Measurements from ENCODE around the gene CAPZA2.

The CAPZA2 gene

DNA sequence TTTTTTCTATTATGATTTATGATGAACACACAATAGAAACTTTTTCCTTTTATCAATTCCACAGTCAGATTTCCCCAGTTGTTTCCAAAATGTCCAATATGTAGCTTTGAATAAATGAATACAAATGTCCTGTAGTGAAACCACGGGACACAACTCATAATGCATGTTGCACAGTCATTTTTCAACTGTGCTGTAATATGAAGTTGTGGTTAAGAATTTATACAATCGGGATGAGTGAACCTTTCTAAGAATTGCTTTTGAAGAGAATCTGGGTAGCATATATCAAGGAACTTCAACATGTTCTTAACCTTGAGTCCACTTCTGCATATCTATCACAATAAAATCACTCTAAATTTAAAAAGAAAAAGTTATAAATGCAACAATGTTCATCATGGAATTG lies 76.3 kb downstream of the CAPZA2 start:
- H3K4me3 ChIP-seq (ENCODE audit: low read depth, low read length) = no peak overlapping the region
- POLR2A ChIA-PET = no interaction called here
- TF ChIP-seq, protein P1, sequence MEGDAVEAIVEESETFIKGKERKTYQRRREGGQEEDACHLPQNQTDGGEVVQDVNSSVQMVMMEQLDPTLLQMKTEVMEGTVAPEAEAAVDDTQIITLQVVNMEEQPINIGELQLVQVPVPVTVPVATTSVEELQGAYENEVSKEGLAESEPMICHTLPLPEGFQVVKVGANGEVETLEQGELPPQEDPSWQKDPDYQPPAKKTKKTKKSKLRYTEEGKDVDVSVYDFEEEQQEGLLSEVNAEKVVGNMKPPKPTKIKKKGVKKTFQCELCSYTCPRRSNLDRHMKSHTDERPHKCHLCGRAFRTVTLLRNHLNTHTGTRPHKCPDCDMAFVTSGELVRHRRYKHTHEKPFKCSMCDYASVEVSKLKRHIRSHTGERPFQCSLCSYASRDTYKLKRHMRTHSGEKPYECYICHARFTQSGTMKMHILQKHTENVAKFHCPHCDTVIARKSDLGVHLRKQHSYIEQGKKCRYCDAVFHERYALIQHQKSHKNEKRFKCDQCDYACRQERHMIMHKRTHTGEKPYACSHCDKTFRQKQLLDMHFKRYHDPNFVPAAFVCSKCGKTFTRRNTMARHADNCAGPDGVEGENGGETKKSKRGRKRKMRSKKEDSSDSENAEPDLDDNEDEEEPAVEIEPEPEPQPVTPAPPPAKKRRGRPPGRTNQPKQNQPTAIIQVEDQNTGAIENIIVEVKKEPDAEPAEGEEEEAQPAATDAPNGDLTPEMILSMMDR (IDR thresholded peaks at IDR 0.05; ENCODE audit: insufficient read depth, low read length, missing control alignments) = no peak
- no peak for DNase-seq (ENCODE audit: low read depth, low spot score)
- CTCF ChIA-PET = interaction anchor here (1.0 to 5.0 kb wide), 2 partner anchors 8 to 189 kb away, joined by 5 to 31 read pairs; no protein-coding TSS in a partner anchor

DNA sequence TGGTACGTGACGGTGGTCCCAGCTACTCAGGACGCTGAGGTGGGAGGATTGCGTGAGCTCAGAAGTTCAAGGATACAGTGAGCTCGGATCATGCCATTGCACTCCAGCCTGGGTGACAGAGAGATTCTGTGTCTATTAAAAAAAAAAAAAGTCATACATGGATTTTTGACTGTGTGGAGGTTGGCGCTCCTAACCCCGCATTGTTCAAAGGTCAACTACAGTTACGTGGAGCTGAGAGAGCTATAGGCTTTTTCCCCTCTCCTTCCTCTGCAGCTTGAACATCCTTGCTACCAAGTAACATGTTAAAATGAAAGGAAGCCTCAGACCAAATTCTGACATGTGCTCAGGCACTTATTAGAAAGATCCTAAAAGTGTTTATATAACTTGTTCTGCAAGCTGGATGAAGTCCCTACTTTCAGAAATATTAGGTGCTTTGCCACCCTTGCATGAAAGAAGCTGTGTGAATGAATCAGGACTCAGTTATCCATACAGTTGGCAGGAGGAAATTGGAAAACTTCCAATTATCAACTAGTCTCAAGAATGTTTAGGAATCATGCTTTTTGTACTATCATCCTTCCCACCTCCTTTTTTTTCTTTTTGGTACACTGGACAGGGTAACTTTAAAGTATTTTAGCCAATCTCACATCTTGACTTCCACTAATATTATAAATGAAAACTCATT lies 78.4 kb downstream of the CAPZA2 start:
- CTCF ChIA-PET = interaction anchor here (0.9 to 5.0 kb wide), 4 partner anchors 8 to 187 kb away, joined by 3 to 31 read pairs (median 4); no protein-coding TSS in a partner anchor
- POLR2A ChIA-PET = interaction anchor here (1.1 kb wide), 1 partner anchor 13 kb away, joined by 3 read pairs; no protein-coding TSS in a partner anchor
- H3K4me3 ChIP-seq (ENCODE audit: low read depth, low read length) = no peak overlapping the region
- TF ChIP-seq, protein P1 (IDR thresholded peaks at IDR 0.05; ENCODE audit: insufficient read depth, low read length, missing control alignments) = no peak
- no peak for DNase-seq (ENCODE audit: low read depth, low spot score)

DNA sequence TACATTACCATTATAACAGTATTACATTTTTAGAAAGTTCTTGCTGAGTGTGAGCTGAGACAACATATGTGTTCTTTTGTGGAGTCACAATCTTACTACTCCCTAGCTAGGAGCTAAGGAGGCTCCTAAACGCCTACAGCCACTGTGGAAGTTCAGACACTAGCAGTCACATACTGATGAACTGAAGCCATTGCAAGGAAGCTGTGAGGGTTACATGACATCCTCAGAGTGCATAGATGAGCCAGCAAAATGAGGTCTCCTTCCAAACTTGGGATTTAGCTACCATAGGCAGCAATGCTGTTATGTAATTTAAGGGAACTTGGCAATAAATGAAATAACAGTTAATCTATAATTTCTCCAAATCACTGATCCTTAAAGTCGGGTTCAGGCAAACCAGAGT lies 80.1 kb downstream of the CAPZA2 start:
- DNase-seq (ENCODE audit: low read depth, low spot score) = no peak
- TF ChIP-seq, protein P1 (IDR thresholded peaks at IDR 0.05; ENCODE audit: insufficient read depth, low read length, missing control alignments) = no peak
- ChIA-PET POLR2A (no interaction called here), CTCF (interaction anchor here (5.0 kb wide), 1 partner anchor 12 kb away, joined by 31 read pairs; no protein-coding TSS in a partner anchor)
- no peak overlapping the region for H3K4me3 ChIP-seq (ENCODE audit: low read depth, low read length)

DNA sequence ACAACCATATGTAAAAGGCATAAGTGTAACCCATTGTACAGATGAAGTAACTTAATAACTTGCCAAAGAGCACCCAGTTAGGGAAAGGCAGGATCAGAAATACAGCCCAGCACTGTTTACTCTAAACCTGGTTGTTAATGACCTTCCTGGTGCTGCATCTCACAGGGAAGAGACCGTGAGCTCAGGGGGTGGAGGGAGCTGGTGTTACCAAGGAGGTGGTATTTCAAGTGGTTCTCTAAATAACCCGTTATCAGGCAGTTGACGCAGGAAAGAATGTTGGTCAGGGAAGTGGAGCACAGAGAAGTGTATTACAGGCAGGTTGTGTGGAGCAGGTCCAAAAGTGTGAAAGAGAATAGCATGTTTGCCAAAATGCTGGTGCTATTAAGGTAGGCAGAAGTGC lies 86.5 kb downstream of the CAPZA2 start:
- DNase-seq (ENCODE audit: low read depth, low spot score) = no peak
- TF ChIP-seq, protein P1 (IDR thresholded peaks at IDR 0.05; ENCODE audit: insufficient read depth, low read length, missing control alignments) = no peak
- H3K4me3 ChIP-seq (ENCODE audit: low read depth, low read length) = no peak overlapping the region
- POLR2A ChIA-PET = no interaction called here
- CTCF ChIA-PET = no interaction called here

DNA sequence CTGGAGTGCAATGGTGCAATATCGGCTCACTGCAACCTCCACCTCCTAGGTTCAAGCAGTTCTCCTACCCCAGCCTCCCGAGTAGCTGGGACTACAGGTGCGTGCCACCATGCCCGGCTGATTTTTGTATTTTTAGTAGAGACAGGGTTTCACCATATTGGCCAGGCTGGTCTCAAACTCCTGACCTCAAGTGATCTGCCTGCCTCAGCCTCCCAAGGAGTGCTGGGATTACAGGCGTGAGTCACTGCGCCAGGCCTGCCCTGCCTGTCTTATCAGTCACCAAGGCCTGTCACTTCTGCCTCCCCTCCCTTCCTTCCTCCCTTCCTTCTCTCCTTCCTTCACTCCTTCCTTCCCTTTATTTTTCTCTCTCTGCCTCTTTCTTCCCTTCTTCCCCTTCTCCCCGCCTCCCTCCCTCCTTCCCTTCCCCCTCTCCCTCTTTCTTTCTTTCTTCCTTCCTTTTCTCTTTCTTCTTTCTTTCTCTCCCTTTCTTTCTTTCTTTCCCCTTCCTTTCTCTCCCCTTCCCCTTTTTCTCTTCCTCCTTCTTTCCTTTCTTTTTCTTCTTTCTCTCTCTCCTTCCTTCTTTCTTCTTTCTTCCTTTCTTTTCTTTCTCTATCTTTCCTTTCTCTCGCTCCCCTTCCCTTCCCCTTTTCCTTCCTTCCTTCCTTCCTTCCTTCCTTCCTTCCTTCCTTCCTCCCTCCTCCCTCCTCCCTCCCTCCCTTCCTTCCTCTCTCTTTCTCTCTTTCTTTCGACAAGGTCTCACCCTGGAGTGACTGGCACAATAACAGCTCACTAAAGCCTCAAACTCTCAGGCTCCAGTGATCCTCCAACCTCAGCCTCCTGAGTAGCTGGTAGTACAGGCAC lies 87.8 kb downstream of the CAPZA2 start:
- H3K4me3 ChIP-seq (ENCODE audit: low read depth, low read length) = no peak overlapping the region
- ChIA-PET CTCF (no interaction called here), POLR2A (no interaction called here)
- DNase-seq (ENCODE audit: low read depth, low spot score) = no peak
- TF ChIP-seq, protein P1 (IDR thresholded peaks at IDR 0.05; ENCODE audit: insufficient read depth, low read length, missing control alignments) = no peak

DNA sequence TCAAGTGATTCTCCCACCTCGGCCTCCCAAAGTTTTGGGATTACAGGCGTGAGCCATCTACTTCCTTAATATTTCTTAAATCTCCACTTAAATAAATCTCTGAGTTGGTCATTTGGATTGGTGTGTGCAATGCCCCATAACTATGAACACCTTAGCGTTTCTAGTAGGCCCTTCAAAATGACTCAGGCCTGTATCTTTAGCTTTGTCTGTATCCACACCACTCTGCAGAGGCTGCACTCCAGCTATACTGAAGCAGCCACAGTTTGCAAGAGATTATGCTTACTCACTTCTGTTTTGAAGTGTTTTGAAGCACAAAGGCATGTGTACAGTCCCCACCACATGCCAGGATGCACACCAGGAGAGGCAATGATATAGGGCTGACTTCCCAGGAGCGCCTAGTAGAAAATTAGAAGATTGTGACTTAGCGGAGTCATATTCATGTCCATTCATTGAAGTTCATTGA lies 88.5 kb downstream of the CAPZA2 start:
- H3K4me3 ChIP-seq (ENCODE audit: low read depth, low read length) = no peak overlapping the region
- TF ChIP-seq, protein P1 (IDR thresholded peaks at IDR 0.05; ENCODE audit: insufficient read depth, low read length, missing control alignments) = no peak
- CTCF ChIA-PET = no interaction called here
- POLR2A ChIA-PET = no interaction called here
- no peak for DNase-seq (ENCODE audit: low read depth, low spot score)

Measured in AG04449 (cell line).